ENCODE data around the gene LONRF2. TPM values are rescaled to one million over a fixed set of nuclear protein-coding genes. Genes with fewer than 3 reads are reported as not detected.

The LONRF2 gene
- total and polyA plus RNA-seq, 3 experiments from 2014 or later, result 0.13 to 0.20 TPM; not detected in 1

GRCh38 chr2:100285691-100286090, 36.6 kb downstream of the LONRF2 start:
- Histone ChIP-seq H3K4me3 (ENCODE audit: low read length) (no peak overlapping the region), H3K27ac (ENCODE audit: low read depth, low read length) (no peak overlapping the region), H3K4me1 (ENCODE audit: insufficient read depth, low read length) (no peaks in the 10 kb centered on the region), H3K36me3 (ENCODE audit: insufficient read depth, low read length) (no peaks in the 10 kb centered on the region), H3K9me3 (ENCODE audit: low read length) (no peaks in the 10 kb centered on the region), H3K27me3 (ENCODE audit: insufficient read depth, low read length, poor library complexity, severe bottlenecking) (no peaks in the 10 kb centered on the region)
- Mint-ChIP-seq H3K36me3 (no peaks in the 10 kb centered on the region), H3K4me1 (peaks cover 0 to 10% (median 0%) of the 10 kb centered on the region in 3 donors), H3K9me3 (no peaks in the 10 kb centered on the region), H3K27me3 (peaks cover 0 to 28% of the 10 kb centered on the region in 2 donors), H3K27ac (no peak overlapping the region), H3K4me3 (no peak overlapping the region)
- no peak for DNase-seq
- ChIA-PET POLR2A (no interaction called here), CTCF (interaction anchor here (1.5 kb wide), 1 partner anchor 23 kb away, joined by 4 read pairs; no protein-coding TSS in a partner anchor)

- CTCF ChIA-PET, result no interaction called here
Observed at GRCh38 chr2:100285011-100285410, 37.3 kb downstream of the LONRF2 start.

GRCh38 chr2:100283724-100284501, 38.4 kb downstream of the LONRF2 start:
- H3K27ac Mint-ChIP-seq, result no peak overlapping the region
- H3K4me3 Mint-ChIP-seq, result no peak overlapping the region
- CTCF ChIA-PET, result no interaction called here

More at GRCh38 chr2:100285011-100285410, 37.3 kb downstream of the LONRF2 start:
- Mint-ChIP-seq H3K27ac (no peak overlapping the region), H3K36me3 (no peaks in the 10 kb centered on the region), H3K9me3 (no peaks in the 10 kb centered on the region), H3K4me3 (no peak overlapping the region), H3K27me3 (peaks cover 0 to 29% of the 10 kb centered on the region in 2 donors), H3K4me1 (peaks cover 0 to 10% (median 0%) of the 10 kb centered on the region in 3 donors)
- H3K36me3 ChIP-seq (ENCODE audit: insufficient read depth, low read length), result no peaks in the 10 kb centered on the region
- H3K4me1 ChIP-seq (ENCODE audit: insufficient read depth, low read length), result no peaks in the 10 kb centered on the region
- POLR2A ChIA-PET, result no interaction called here
- H3K27me3 ChIP-seq (ENCODE audit: insufficient read depth, low read length, poor library complexity, severe bottlenecking), result no peaks in the 10 kb centered on the region
- H3K4me3 ChIP-seq (ENCODE audit: low read length), result no peak overlapping the region
- DNase-seq, result no peak
- H3K27ac ChIP-seq (ENCODE audit: low read depth, low read length), result no peak overlapping the region
- no peaks in the 10 kb centered on the region for H3K9me3 ChIP-seq (ENCODE audit: low read length)

GRCh38 chr2:100281521-100282438, 40.5 kb downstream of the LONRF2 start:
- H3K4me3 Mint-ChIP-seq, result no peak overlapping the region
- no peaks in the 10 kb centered on the region for H3K36me3 Mint-ChIP-seq
- ChIA-PET CTCF (interaction anchor here (1.0 kb wide), 1 partner anchor 9 kb away, joined by 3 read pairs; no protein-coding TSS in a partner anchor), POLR2A (no interaction called here)
- H3K4me1 Mint-ChIP-seq, result peaks cover 0 to 8% (median 4%) of the 10 kb centered on the region in 3 donors
- Histone ChIP-seq H3K4me3 (ENCODE audit: low read length) (no peak overlapping the region), H3K36me3 (ENCODE audit: insufficient read depth, low read length) (no peaks in the 10 kb centered on the region), H3K27ac (ENCODE audit: low read depth, low read length) (no peak overlapping the region), H3K9me3 (ENCODE audit: low read length) (no peaks in the 10 kb centered on the region), H3K27me3 (ENCODE audit: insufficient read depth, low read length, poor library complexity, severe bottlenecking) (no peaks in the 10 kb centered on the region), H3K4me1 (ENCODE audit: insufficient read depth, low read length) (no peaks in the 10 kb centered on the region)
- H3K9me3 Mint-ChIP-seq, result no peaks in the 10 kb centered on the region
- no peak for DNase-seq
- peaks cover 0 to 42% of the 10 kb centered on the region in 2 donors for H3K27me3 Mint-ChIP-seq
- no peak overlapping the region for H3K27ac Mint-ChIP-seq

More at GRCh38 chr2:100283724-100284501, 38.4 kb downstream of the LONRF2 start:
- Mint-ChIP-seq H3K4me1 (peaks cover 0 to 11% (median 4%) of the 10 kb centered on the region in 3 donors), H3K9me3 (no peaks in the 10 kb centered on the region), H3K27me3 (peaks cover 0 to 37% of the 10 kb centered on the region in 2 donors), H3K36me3 (no peaks in the 10 kb centered on the region)
- H3K4me1 ChIP-seq (ENCODE audit: insufficient read depth, low read length), result no peaks in the 10 kb centered on the region
- no peaks in the 10 kb centered on the region for H3K36me3 ChIP-seq (ENCODE audit: insufficient read depth, low read length)
- DNase-seq, result no peak
- no peaks in the 10 kb centered on the region for H3K27me3 ChIP-seq (ENCODE audit: insufficient read depth, low read length, poor library complexity, severe bottlenecking)
- POLR2A ChIA-PET, result no interaction called here
- no peak overlapping the region for H3K27ac ChIP-seq (ENCODE audit: low read depth, low read length)
- no peak overlapping the region for H3K4me3 ChIP-seq (ENCODE audit: low read length)
- no peaks in the 10 kb centered on the region for H3K9me3 ChIP-seq (ENCODE audit: low read length)

- Mint-ChIP-seq H3K36me3 (no peaks in the 10 kb centered on the region), H3K4me1 (peaks cover 0 to 8% (median 4%) of the 10 kb centered on the region in 3 donors), H3K9me3 (no peaks in the 10 kb centered on the region), H3K4me3 (no peak overlapping the region), H3K27ac (peak overlapping the region in 1 of 8 donors; percentile 51), H3K27me3 (peaks cover 2 to 35% of the 10 kb centered on the region in 2 donors)
- CTCF ChIA-PET, result no interaction called here
- Histone ChIP-seq H3K9me3 (ENCODE audit: low read length) (no peaks in the 10 kb centered on the region), H3K4me3 (ENCODE audit: low read length) (no peak overlapping the region), H3K27ac (ENCODE audit: low read depth, low read length) (no peak overlapping the region), H3K4me1 (ENCODE audit: insufficient read depth, low read length) (no peaks in the 10 kb centered on the region), H3K27me3 (ENCODE audit: insufficient read depth, low read length, poor library complexity, severe bottlenecking) (no peaks in the 10 kb centered on the region), H3K36me3 (ENCODE audit: insufficient read depth, low read length) (no peaks in the 10 kb centered on the region)
- POLR2A ChIA-PET, result no interaction called here
- DNase-seq, result no peak
Observed at GRCh38 chr2:100279586-100280534, 42.4 kb downstream of the LONRF2 start.

DNA sequence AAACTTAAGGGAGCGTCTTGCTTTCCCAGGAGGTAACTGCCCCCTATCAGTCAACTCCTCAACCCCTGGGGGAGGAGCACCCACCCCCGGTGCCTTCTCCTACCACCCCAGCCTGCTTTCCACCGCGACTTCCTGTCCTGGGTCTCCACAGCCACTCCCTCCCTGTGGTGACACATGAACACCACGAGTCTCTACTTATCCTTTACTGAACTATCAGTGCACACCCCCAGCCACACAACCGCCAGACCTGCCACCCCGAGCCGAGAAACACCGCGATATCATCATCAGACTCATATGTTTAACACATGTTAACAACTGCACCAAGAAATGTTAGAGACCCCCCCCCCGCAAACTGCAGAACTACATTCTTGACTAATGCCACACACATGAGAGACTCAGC, 43.3 kb downstream of the LONRF2 start:
- H3K27ac ChIP-seq (ENCODE audit: low read depth, low read length), result no peak overlapping the region
- H3K27ac Mint-ChIP-seq, result peak overlapping the region in 1 of 8 donors; percentile 3
- H3K4me1 Mint-ChIP-seq, result peaks cover 0 to 9% (median 4%) of the 10 kb centered on the region in 3 donors
- H3K27me3 ChIP-seq (ENCODE audit: insufficient read depth, low read length, poor library complexity, severe bottlenecking), result no peaks in the 10 kb centered on the region
- ChIA-PET POLR2A (no interaction called here), CTCF (no interaction called here)
- H3K9me3 Mint-ChIP-seq, result no peaks in the 10 kb centered on the region
- no peaks in the 10 kb centered on the region for H3K36me3 ChIP-seq (ENCODE audit: insufficient read depth, low read length)
- H3K9me3 ChIP-seq (ENCODE audit: low read length), result no peaks in the 10 kb centered on the region
- H3K27me3 Mint-ChIP-seq, result peaks cover 4 to 34% of the 10 kb centered on the region in 2 donors
- no peak for DNase-seq
- H3K4me1 ChIP-seq (ENCODE audit: insufficient read depth, low read length), result no peaks in the 10 kb centered on the region
- no peaks in the 10 kb centered on the region for H3K36me3 Mint-ChIP-seq
- H3K4me3 ChIP-seq (ENCODE audit: low read length), result no peak overlapping the region
- peak overlapping the region in 1 of 7 donors; percentile 2 for H3K4me3 Mint-ChIP-seq

DNA sequence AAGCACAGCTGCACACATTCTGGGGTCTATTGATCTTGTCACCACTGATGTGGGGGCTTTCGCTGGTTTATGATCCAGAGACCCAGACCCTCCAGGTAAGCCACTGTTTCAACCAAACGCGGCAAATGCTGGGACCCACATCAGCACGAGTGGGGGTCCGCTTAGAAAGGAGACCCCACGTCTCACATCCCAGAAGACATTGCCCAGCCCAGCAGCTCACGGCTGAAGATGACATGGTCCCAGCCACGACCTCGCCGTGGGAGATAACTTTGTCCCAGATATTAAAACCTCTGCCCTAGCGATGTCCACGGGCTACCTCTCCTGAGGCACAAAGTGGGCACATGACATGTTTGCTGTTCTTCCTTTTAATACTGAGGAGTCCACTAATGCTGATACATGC, 43.8 kb downstream of the LONRF2 start:
- no peaks in the 10 kb centered on the region for H3K9me3 ChIP-seq (ENCODE audit: low read length)
- Mint-ChIP-seq H3K4me1 (peaks cover 0 to 13% (median 4%) of the 10 kb centered on the region in 3 donors), H3K36me3 (no peaks in the 10 kb centered on the region), H3K27me3 (peaks cover 4 to 31% of the 10 kb centered on the region in 2 donors), H3K27ac (no peak overlapping the region), H3K9me3 (no peaks in the 10 kb centered on the region), H3K4me3 (no peak overlapping the region)
- no peaks in the 10 kb centered on the region for H3K4me1 ChIP-seq (ENCODE audit: insufficient read depth, low read length)
- no peak overlapping the region for H3K4me3 ChIP-seq (ENCODE audit: low read length)
- H3K27me3 ChIP-seq (ENCODE audit: insufficient read depth, low read length, poor library complexity, severe bottlenecking), result no peaks in the 10 kb centered on the region
- no peak overlapping the region for H3K27ac ChIP-seq (ENCODE audit: low read depth, low read length)
- no peak for DNase-seq
- no peaks in the 10 kb centered on the region for H3K36me3 ChIP-seq (ENCODE audit: insufficient read depth, low read length)
- ChIA-PET CTCF (no interaction called here), POLR2A (no interaction called here)

All from CD8-positive, alpha-beta memory T cell (primary cell).